Measurements from ENCODE around the gene TIMM29. TPM values are rescaled to one million over a fixed set of nuclear protein-coding genes. Genes with fewer than 3 reads are reported as not detected.

TIMM29 gene
- total RNA-seq, 5 donors from 2014 or later (not counting 1 experiment from before 2014, with no cell fraction given): 19.2 to 40.4 (median 37.2) TPM

GRCh38 chr19:10895363-10895762 lies 33.2 kb upstream of the TIMM29 start:
- POLR2A ChIA-PET: no interaction called here
- no peaks in the 10 kb centered on the region for H3K36me3 Mint-ChIP-seq

GRCh38 chr19:10895920-10896319 lies 32.7 kb upstream of the TIMM29 start:
- ChIA-PET CTCF (no interaction called here), POLR2A (no interaction called here)
- Mint-ChIP-seq H3K9me3 (no peaks in the 10 kb centered on the region), H3K36me3 (no peaks in the 10 kb centered on the region), H3K4me3 (no peak overlapping the region), H3K27ac (no peak overlapping the region), H3K27me3 (no peaks in the 10 kb centered on the region), H3K4me1 (peaks cover 15 to 21% (median 16%) of the 10 kb centered on the region in 3 donors)
- peaks cover 4 to 15% of the 10 kb centered on the region in 2 experiments for H3K4me1 ChIP-seq (ENCODE audit: control insufficient read depth in 1 of 2, extremely low read depth in 1 of 2, insufficient read depth in 2 of 2, low read length in 2 of 2)
- H3K27ac ChIP-seq (ENCODE audit: low read length): no peak overlapping the region
- no peak overlapping the region for H3K4me3 ChIP-seq (ENCODE audit: control insufficient read depth in 1 of 2, extremely low read depth in 1 of 2, low read length in 1 of 2)
- H3K27me3 ChIP-seq (replicated peaks in 1 of 2; ENCODE audit: control insufficient read depth in 2 of 2, extremely low read depth in 1 of 2, insufficient read depth in 2 of 2, low read length in 1 of 2): no peaks in the 10 kb centered on the region
- H3K36me3 ChIP-seq (ENCODE audit: control insufficient read depth in 2 of 2, extremely low read depth in 1 of 2, insufficient read depth in 1 of 2, low read length in 1 of 2): peaks cover 0 to 2% of the 10 kb centered on the region in 2 donors
- H3K9me3 ChIP-seq: no peaks in the 10 kb centered on the region
- 96% methylated on average over 9 of the region's 12 CpGs for WGBS (ENCODE audit: insufficient coverage)
- DNase-seq: no peak
- no peak for ATAC-seq (replicated peaks in 1 of 4)

More at GRCh38 chr19:10895363-10895762, 33.2 kb upstream of the TIMM29 start:
- no peaks in the 10 kb centered on the region for H3K27me3 Mint-ChIP-seq
- WGBS (ENCODE audit: insufficient coverage): 78% methylated on average over 4 of the region's 6 CpGs
- DNase-seq (no peak), ATAC-seq (replicated peaks in 1 of 4) (no peak)
- H3K4me1 Mint-ChIP-seq: peaks cover 15 to 21% (median 15%) of the 10 kb centered on the region in 3 donors
- CTCF ChIA-PET: no interaction called here
- no peak overlapping the region for H3K4me3 Mint-ChIP-seq
- H3K27ac Mint-ChIP-seq: no peak overlapping the region
- Histone ChIP-seq H3K27me3 (replicated peaks in 1 of 2; ENCODE audit: control insufficient read depth in 2 of 2, extremely low read depth in 1 of 2, insufficient read depth in 2 of 2, low read length in 1 of 2) (no peaks in the 10 kb centered on the region), H3K36me3 (ENCODE audit: control insufficient read depth in 2 of 2, extremely low read depth in 1 of 2, insufficient read depth in 1 of 2, low read length in 1 of 2) (peaks cover 0 to 2% of the 10 kb centered on the region in 2 donors), H3K4me1 (ENCODE audit: control insufficient read depth in 1 of 2, extremely low read depth in 1 of 2, insufficient read depth in 2 of 2, low read length in 2 of 2) (peaks cover 4 to 15% of the 10 kb centered on the region in 2 experiments), H3K27ac (ENCODE audit: low read length) (no peak overlapping the region), H3K4me3 (ENCODE audit: control insufficient read depth in 1 of 2, extremely low read depth in 1 of 2, low read length in 1 of 2) (no peak overlapping the region), H3K9me3 (no peaks in the 10 kb centered on the region)
- H3K9me3 Mint-ChIP-seq: no peaks in the 10 kb centered on the region

GRCh38 chr19:10896851-10897526 lies 31.6 kb upstream of the TIMM29 start:
- H3K9me3 ChIP-seq: no peaks in the 10 kb centered on the region
- peaks cover 0 to 2% of the 10 kb centered on the region in 2 donors for H3K36me3 ChIP-seq (ENCODE audit: control insufficient read depth in 2 of 2, extremely low read depth in 1 of 2, insufficient read depth in 1 of 2, low read length in 1 of 2)
- Mint-ChIP-seq H3K9me3 (no peaks in the 10 kb centered on the region), H3K27ac (no peak overlapping the region), H3K4me3 (no peak overlapping the region), H3K4me1 (peaks cover 12 to 21% (median 15%) of the 10 kb centered on the region in 3 donors), H3K36me3 (no peaks in the 10 kb centered on the region), H3K27me3 (no peaks in the 10 kb centered on the region)
- no peak overlapping the region for H3K4me3 ChIP-seq (ENCODE audit: control insufficient read depth in 1 of 2, extremely low read depth in 1 of 2, low read length in 1 of 2)
- ATAC-seq (replicated peaks in 1 of 4) (peak in 2 of 4 experiments; percentile 38 to 52), DNase-seq (no peak)
- H3K27me3 ChIP-seq (replicated peaks in 1 of 2; ENCODE audit: control insufficient read depth in 2 of 2, extremely low read depth in 1 of 2, insufficient read depth in 2 of 2, low read length in 1 of 2): no peaks in the 10 kb centered on the region
- H3K4me1 ChIP-seq (ENCODE audit: control insufficient read depth in 1 of 2, extremely low read depth in 1 of 2, insufficient read depth in 2 of 2, low read length in 2 of 2): peaks cover 4 to 15% of the 10 kb centered on the region in 2 experiments
- ChIA-PET CTCF (no interaction called here), POLR2A (no interaction called here)
- H3K27ac ChIP-seq (ENCODE audit: low read length): no peak overlapping the region
- WGBS (ENCODE audit: insufficient coverage): 68% methylated on average over 4 of the region's 7 CpGs

GRCh38 chr19:10898633-10899032 lies 30.0 kb upstream of the TIMM29 start:
- DNase-seq: no peak
- Mint-ChIP-seq H3K4me1 (peaks cover 11 to 21% (median 15%) of the 10 kb centered on the region in 3 donors), H3K4me3 (no peak overlapping the region), H3K27me3 (no peaks in the 10 kb centered on the region), H3K36me3 (peaks cover 6% of the 10 kb centered on the region), H3K27ac (no peak overlapping the region), H3K9me3 (peaks cover 4 to 5% (median 5%) of the 10 kb centered on the region in 3 donors)
- Histone ChIP-seq H3K36me3 (ENCODE audit: control insufficient read depth in 2 of 2, extremely low read depth in 1 of 2, insufficient read depth in 1 of 2, low read length in 1 of 2) (peaks cover 0 to 2% of the 10 kb centered on the region in 2 donors), H3K4me1 (ENCODE audit: control insufficient read depth in 1 of 2, extremely low read depth in 1 of 2, insufficient read depth in 2 of 2, low read length in 2 of 2) (peaks cover 4 to 15% of the 10 kb centered on the region in 2 experiments), H3K27ac (ENCODE audit: low read length) (no peak overlapping the region), H3K9me3 (no peaks in the 10 kb centered on the region), H3K4me3 (ENCODE audit: control insufficient read depth in 1 of 2, extremely low read depth in 1 of 2, low read length in 1 of 2) (no peak overlapping the region), H3K27me3 (replicated peaks in 1 of 2; ENCODE audit: control insufficient read depth in 2 of 2, extremely low read depth in 1 of 2, insufficient read depth in 2 of 2, low read length in 1 of 2) (no peaks in the 10 kb centered on the region)
- no peak for ATAC-seq (replicated peaks in 1 of 4)
- WGBS (ENCODE audit: insufficient coverage): 95% methylated on average over 9 of the region's 10 CpGs
- ChIA-PET CTCF (no interaction called here), POLR2A (interaction anchor here in 1 of 2 donors (0.6 kb wide), 1 partner anchor 631 kb away, joined by 8 read pairs; the partner anchor contains the start of gene ECSIT)

GRCh38 chr19:10899151-10899653 lies 29.4 kb upstream of the TIMM29 start:
- ChIA-PET CTCF (no interaction called here), POLR2A (no interaction called here)

GRCh38 chr19:10907925-10908324 lies 20.7 kb upstream of the TIMM29 start:
- WGBS (ENCODE audit: insufficient coverage): 97% methylated on average over 12 of the region's 14 CpGs
- H3K4me3 ChIP-seq (ENCODE audit: control insufficient read depth in 1 of 2, extremely low read depth in 1 of 2, low read length in 1 of 2): no peak overlapping the region
- ChIA-PET POLR2A (no interaction called here), CTCF (no interaction called here)
- H3K27ac ChIP-seq (ENCODE audit: low read length): no peak overlapping the region
- no peak for ATAC-seq (replicated peaks in 1 of 4)
- peaks cover 12 to 37% of the 10 kb centered on the region in 2 donors for H3K36me3 ChIP-seq (ENCODE audit: control insufficient read depth in 2 of 2, extremely low read depth in 1 of 2, insufficient read depth in 1 of 2, low read length in 1 of 2)
- no peaks in the 10 kb centered on the region for H3K9me3 ChIP-seq
- H3K4me1 ChIP-seq (ENCODE audit: control insufficient read depth in 1 of 2, extremely low read depth in 1 of 2, insufficient read depth in 2 of 2, low read length in 2 of 2): no peaks in the 10 kb centered on the region
- peaks cover 2 to 3% (median 3%) of the 10 kb centered on the region in 3 donors for H3K9me3 Mint-ChIP-seq
- no peak for DNase-seq
- no peaks in the 10 kb centered on the region for H3K27me3 ChIP-seq (replicated peaks in 1 of 2; ENCODE audit: control insufficient read depth in 2 of 2, extremely low read depth in 1 of 2, insufficient read depth in 2 of 2, low read length in 1 of 2)
- no peaks in the 10 kb centered on the region for H3K27me3 Mint-ChIP-seq
- H3K4me3 Mint-ChIP-seq: no peak overlapping the region
- peaks cover 13% of the 10 kb centered on the region for H3K36me3 Mint-ChIP-seq
- no peaks in the 10 kb centered on the region for H3K4me1 Mint-ChIP-seq
- no peak overlapping the region for H3K27ac Mint-ChIP-seq

More at GRCh38 chr19:10899151-10899653, 29.4 kb upstream of the TIMM29 start:
- H3K27me3 ChIP-seq (replicated peaks in 1 of 2; ENCODE audit: control insufficient read depth in 2 of 2, extremely low read depth in 1 of 2, insufficient read depth in 2 of 2, low read length in 1 of 2): no peaks in the 10 kb centered on the region
- ATAC-seq (replicated peaks in 1 of 4): no peak
- peaks cover 4 to 15% of the 10 kb centered on the region in 2 experiments for H3K4me1 ChIP-seq (ENCODE audit: control insufficient read depth in 1 of 2, extremely low read depth in 1 of 2, insufficient read depth in 2 of 2, low read length in 2 of 2)
- peaks cover 4 to 5% (median 5%) of the 10 kb centered on the region in 3 donors for H3K9me3 Mint-ChIP-seq
- peaks cover 6% of the 10 kb centered on the region for H3K36me3 Mint-ChIP-seq
- peaks cover 11 to 21% (median 15%) of the 10 kb centered on the region in 3 donors for H3K4me1 Mint-ChIP-seq
- H3K4me3 Mint-ChIP-seq: no peak overlapping the region
- no peak overlapping the region for H3K27ac ChIP-seq (ENCODE audit: low read length)
- 89% methylated on average over 7 of the region's 10 CpGs for WGBS (ENCODE audit: insufficient coverage)
- no peak overlapping the region for H3K4me3 ChIP-seq (ENCODE audit: control insufficient read depth in 1 of 2, extremely low read depth in 1 of 2, low read length in 1 of 2)
- H3K36me3 ChIP-seq (ENCODE audit: control insufficient read depth in 2 of 2, extremely low read depth in 1 of 2, insufficient read depth in 1 of 2, low read length in 1 of 2): no peaks in the 10 kb centered on the region
- no peaks in the 10 kb centered on the region for H3K9me3 ChIP-seq
- H3K27me3 Mint-ChIP-seq: no peaks in the 10 kb centered on the region
- no peak for DNase-seq
- H3K27ac Mint-ChIP-seq: no peak overlapping the region

All from T-cell (primary cell).